ENCODE data around the gene CYGB. TPM values are rescaled to one million over a fixed set of nuclear protein-coding genes. Genes with fewer than 3 reads are reported as not detected.

CYGB gene
- total RNA-seq, 1 donor from 2014 or later, result 49.9 TPM

- DNase-seq (ENCODE audit: low read depth), result no peak
- no peak overlapping the region for H3K4me3 ChIP-seq (ENCODE audit: low read depth, low read length)
- TF ChIP-seq, protein P1, sequence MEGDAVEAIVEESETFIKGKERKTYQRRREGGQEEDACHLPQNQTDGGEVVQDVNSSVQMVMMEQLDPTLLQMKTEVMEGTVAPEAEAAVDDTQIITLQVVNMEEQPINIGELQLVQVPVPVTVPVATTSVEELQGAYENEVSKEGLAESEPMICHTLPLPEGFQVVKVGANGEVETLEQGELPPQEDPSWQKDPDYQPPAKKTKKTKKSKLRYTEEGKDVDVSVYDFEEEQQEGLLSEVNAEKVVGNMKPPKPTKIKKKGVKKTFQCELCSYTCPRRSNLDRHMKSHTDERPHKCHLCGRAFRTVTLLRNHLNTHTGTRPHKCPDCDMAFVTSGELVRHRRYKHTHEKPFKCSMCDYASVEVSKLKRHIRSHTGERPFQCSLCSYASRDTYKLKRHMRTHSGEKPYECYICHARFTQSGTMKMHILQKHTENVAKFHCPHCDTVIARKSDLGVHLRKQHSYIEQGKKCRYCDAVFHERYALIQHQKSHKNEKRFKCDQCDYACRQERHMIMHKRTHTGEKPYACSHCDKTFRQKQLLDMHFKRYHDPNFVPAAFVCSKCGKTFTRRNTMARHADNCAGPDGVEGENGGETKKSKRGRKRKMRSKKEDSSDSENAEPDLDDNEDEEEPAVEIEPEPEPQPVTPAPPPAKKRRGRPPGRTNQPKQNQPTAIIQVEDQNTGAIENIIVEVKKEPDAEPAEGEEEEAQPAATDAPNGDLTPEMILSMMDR (conservative IDR thresholded peaks at IDR 0.05; ENCODE audit: low read depth, low read length), result no peak
Measured at GRCh38 chr17:76573096-76573495, 35.6 kb upstream of the CYGB start.

- TF ChIP-seq, protein P1 (conservative IDR thresholded peaks at IDR 0.05; ENCODE audit: low read depth, low read length), result no peak
- DNase-seq (ENCODE audit: low read depth), result no peak
- no peak overlapping the region for H3K4me3 ChIP-seq (ENCODE audit: low read depth, low read length)
Measured at GRCh38 chr17:76572201-76572910, 34.8 kb upstream of the CYGB start.

- no peak for DNase-seq (ENCODE audit: low read depth)
- H3K4me3 ChIP-seq (ENCODE audit: low read depth, low read length), result no peak overlapping the region
- TF ChIP-seq, protein P1 (conservative IDR thresholded peaks at IDR 0.05; ENCODE audit: low read depth, low read length), result no peak
Measured at GRCh38 chr17:76570877-76571471, 33.5 kb upstream of the CYGB start.

DNA sequence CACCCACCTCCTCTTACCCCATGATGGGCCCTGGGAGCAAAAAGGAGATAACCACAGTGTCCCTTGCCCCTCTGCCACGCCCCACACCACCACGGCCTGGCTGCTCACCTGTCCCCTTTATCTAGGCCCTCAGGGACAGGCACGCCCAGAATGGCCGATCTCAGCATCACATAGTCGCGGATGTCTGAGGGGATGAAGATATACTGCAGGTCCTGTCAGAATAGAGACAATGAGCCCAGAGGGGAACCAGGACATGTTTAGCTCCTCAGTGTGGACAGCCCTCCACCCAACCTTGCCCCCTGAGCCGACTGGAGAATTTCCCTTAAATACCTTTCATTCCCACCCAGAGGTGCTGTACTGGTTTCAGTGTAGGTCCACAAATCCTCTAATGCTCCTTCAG, 32.9 kb upstream of the CYGB start:
- no peak overlapping the region for H3K4me3 ChIP-seq (ENCODE audit: low read depth, low read length)
- no peak for DNase-seq (ENCODE audit: low read depth)
- TF ChIP-seq, protein P1 (conservative IDR thresholded peaks at IDR 0.05; ENCODE audit: low read depth, low read length), result no peak

DNA sequence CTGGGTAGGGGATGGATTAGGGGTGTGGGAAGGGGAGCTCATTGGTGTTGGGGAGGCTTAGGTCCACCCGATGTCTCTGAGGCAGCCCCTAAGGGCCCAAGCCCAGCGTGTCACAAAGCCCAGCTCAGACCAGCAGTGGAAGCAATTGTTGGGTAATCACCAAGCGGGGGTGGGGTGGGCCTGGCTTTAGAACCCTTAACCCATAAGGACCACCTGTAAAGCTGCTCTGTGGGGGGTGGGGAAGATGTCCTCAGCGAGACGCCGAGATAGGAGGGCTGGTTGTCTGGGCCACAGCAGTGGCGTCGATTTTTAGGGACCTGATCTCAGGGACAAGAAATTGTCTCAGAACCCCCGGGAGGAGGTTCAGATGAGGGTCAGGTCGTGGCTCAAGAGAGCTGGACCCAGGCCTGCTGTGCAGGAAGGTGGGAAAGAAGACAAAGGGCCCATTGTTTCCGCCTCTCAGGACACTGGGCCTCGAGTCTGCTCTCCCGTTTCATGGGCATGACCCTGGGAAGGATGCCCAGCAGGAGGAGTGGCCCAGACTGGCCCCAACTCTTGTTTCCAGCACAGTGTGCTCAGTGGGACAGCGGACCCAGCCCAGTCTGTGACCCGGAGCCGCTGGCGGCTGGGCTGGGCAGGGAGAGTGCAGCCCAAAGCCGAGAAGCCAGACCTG, 32.2 kb upstream of the CYGB start:
- TF ChIP-seq, protein P1 (conservative IDR thresholded peaks at IDR 0.05; ENCODE audit: low read depth, low read length), result no peak
- no peak overlapping the region for H3K4me3 ChIP-seq (ENCODE audit: low read depth, low read length)
- DNase-seq (ENCODE audit: low read depth), result no peak

DNA sequence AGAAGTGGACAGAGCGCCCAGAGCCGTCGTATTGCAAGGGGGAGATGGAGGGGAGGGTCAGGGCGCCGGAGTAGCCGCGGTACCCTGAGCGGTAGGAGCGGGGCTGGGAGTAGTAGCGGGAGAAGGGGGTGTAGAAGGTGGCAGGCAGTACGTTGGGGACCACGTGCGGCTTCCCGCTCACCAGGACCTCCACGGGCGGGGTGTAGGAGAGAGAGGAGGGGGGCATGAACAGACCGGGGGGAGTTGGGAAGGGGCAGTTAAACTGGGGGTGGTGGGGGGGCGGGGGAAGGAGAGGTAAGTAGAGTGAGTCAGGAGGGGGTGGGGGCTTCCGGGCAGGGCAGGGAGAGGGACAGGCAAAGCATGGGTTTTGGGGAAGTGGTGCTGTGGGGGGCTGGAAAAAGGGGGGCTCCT, 31.3 kb upstream of the CYGB start:
- H3K4me3 ChIP-seq (ENCODE audit: low read depth, low read length), result no peak overlapping the region
- no peak for DNase-seq (ENCODE audit: low read depth)
- TF ChIP-seq, protein P1 (conservative IDR thresholded peaks at IDR 0.05; ENCODE audit: low read depth, low read length), result no peak
